ENCODE results near the gene ZCCHC14.

GRCh38 chr16:87418644-87419043, 74.2 kb downstream of the ZCCHC14 start:
- no peak for TF ChIP-seq CTCF (IDR thresholded peaks at IDR 0.05)
- TF ChIP-seq ZFX (IDR thresholded peaks at IDR 0.05; ENCODE audit: borderline replicate concordance) = no peak

Data from 22Rv1 (cell line).